DMS153 treated with DMSO at 0.1 percent for 48 hours (cell line): ENCODE data around the gene TCAP.

Experiments
- DNase-seq: peaks from one replicate; lab custom pipeline; 2025; ENCODE audit not compliant: unreplicated experiment; lab: John Stamatoyannopoulos, UW

The TCAP gene, protein sequence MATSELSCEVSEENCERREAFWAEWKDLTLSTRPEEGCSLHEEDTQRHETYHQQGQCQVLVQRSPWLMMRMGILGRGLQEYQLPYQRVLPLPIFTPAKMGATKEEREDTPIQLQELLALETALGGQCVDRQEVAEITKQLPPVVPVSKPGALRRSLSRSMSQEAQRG

DNA sequence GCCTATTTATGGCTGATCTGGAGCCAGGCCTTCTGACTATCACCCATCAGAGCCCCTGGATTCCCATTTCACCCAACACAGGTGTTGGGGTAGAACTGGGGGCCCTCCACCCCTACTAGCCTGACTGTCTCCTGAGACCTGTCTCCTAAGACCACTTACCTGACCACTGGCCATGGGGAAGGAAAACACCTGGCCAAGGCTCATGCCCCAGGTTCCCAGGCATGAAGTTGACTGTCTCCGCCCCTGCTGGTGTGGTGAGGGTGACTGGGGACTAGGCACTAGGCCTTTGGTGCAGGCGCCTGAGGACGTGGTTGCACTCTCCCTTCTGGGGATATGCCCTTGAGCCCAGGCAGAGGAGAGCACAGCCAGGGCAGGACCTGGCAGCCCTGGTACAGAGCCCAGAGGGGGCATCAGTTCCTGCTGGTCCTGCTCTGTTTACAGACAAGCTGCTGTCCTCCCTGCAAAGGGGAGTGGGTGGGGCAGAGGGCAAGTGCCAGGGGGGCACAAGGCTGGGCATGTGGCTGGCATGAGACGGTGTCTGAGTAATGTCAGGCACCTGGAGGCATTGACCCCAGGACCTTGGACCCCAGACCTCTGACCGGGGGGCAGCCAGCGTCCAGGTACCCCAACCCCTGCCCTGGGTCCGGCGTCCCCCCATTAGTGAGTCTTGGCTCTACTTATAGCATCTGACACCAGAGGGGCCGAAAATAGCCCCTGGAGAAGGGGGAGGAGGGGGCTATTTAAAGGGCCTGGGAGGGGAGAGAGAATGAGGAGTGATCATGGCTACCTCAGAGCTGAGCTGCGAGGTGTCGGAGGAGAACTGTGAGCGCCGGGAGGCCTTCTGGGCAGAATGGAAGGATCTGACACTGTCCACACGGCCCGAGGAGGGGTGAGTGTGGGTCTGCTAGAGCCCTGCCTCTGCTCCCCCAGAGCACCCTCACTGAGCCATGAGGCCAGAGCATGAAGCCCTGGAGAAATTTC is at the start of gene TCAP:
TSS of gene TCAP (plus strand) at position 769 of the 981 bp plus-strand sequence. CDS start at position 780, 11 bp downstream.
- DNase-seq = no peak

DNA sequence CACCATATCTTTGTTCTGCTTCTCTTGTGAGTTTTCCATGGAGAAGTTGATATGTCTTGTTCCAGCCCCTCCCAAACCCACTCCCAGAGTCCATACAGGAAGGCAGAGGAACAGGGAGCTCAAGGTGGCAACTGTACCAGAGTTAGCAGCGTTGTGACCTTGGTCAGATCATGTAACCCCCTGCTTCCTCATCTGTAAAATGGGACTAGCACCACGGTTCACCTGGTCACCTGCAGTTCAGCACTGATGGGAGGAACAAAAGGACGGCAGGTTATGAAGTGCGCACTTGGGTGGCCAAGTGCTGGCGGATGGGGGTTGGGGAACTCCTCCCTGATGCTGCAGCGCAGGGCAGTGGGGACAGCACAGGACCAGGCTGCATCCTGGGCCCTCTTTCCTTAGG is 49.7 kb upstream of the TCAP start:
- no peak for DNase-seq

DNA sequence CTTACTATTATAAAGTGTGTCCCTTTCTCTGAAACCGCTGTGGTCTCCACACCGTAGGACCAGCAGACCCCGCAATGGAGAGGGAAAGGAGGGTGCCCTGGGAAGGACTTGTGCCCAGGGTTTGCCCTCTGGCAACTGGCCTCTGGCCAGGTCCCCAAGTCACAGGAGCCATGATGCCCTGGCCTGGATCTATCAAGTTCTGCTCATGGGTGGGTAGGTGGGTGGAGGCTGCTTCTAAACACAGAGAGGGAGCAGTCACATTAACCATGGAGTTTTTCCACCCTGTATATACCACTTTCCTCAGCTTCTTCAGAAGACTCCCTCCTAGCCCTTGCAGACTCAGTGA is 48.1 kb upstream of the TCAP start:
- no peak for DNase-seq

DNA sequence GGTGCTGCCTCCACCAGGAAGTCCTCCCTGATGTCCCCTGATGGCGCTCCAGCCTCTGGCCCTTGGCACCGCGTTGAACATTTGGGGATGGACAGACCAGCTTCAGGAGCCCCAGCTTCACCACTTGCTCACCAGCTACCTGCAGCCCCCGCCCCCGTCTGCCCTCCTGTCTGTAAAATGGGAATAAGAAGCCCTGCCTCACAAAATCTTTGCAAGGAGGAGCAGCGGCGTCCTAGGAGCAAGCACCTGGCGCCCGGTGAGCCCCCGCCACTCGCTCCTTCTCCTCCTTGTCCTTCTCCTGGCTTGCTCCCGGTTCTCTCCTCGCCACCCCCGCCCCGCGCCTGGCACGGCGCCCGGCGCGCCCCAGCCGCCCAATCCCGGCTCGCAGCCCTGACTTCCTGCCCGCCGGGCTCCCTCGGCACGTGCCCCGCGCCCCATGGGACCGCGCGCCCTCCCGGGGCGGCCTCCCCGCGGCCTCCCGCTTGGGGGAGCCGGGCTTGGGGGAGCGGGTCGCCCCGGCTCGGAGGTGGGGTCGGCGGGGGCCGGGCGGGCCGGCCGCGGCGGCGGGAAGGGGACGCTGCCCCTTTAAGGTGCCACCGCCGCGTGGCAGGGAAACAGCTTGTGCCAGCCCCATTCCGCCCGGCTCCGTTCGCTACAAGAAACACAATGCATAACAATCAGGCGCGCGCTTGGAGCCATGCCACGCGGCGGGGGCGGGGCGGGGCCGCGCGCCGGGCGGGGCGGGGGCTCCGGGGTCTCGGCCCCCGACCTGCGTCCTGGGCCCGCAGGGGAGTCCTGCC is 47.5 kb upstream of the TCAP start:
- peak; percentile 82 for DNase-seq

DNA sequence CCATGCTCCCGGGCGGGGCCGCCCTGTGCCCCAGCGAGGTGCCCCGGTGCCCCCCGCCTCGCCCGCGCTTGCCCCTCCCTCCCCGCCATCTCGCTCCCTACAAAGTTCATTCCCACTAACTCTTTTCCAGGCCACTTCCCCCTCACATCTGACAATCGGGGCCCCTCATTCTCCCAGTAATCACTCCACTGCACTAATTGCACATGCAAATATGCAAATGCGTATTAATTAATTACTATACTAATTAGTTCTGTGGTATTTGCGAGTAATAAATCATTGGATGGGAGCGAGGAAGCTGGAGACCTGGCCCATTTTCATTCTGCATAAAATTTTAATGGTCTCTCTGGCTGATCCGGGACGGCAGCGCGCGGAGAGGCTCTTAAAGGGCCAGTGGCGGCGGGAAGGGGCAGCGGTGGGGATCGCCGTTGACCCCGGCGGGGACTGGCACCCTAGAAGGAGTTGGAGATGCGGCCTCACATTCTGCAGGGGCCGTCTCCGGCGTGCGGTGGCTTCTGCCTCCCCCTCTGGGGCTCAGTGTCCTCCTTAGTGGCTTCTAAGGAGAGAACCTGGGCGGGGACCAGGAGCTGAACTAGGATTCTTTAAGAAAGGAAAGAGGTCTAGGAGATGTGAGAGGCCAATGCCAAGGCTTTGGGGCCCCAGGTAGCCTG is 46.8 kb upstream of the TCAP start:
- DNase-seq = peak; percentile 28

DNA sequence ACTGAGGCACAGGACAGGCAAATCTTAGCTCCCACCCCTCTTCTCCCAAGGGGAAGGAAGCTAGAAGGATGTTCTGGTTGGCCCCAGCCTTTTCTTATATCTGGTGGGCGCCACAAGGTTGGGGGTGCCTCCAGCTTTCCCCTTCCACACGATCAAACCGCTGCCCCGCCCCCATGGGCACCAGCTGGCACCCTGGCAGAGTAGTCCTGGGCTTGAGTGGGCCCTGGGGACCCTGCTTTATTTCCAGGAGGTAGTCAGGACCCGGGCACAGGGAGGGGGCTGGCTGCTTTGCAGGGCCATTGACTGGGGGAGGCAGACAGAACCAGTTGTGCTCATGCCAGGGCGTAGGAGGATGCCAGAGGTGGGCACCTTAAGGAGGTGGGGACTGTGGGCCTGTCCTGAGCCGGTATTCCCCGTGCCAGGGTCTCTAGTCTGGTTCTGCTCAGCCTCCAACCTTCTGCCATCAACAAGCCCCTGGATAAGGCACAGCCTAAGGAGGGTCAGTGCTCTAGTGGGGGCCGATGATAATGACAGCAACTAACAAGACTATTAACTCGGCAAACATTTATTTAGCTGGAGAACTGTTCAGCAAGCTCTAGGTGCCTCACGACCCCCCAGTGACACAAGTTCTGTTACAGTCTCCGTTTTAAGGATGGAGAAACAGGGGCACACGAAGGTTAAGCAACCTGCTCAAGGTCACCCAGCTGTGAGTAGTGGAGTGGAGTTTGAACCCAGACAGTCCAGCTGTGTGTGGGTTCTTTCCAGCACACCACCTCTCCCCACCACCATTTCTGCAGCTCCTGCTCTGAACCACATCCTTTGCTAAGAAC is 46.0 kb upstream of the TCAP start:
- DNase-seq = no peak

DNA sequence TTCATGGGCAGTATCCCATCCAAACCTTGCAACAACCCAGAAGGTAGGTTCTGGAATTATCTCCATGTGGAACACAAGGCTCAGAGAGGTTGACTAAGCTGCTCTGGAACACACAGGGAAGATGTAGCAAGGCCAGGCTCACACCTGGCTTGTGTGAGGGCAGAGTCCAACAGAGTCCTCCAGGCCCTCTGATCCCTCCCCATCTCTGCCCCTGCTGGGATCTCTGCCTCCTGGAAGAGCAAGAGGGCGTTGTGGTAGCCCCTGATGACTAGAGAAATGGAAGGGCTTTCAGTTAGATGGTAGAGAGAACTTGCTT is 45.4 kb upstream of the TCAP start:
- DNase-seq = no peak

DNA sequence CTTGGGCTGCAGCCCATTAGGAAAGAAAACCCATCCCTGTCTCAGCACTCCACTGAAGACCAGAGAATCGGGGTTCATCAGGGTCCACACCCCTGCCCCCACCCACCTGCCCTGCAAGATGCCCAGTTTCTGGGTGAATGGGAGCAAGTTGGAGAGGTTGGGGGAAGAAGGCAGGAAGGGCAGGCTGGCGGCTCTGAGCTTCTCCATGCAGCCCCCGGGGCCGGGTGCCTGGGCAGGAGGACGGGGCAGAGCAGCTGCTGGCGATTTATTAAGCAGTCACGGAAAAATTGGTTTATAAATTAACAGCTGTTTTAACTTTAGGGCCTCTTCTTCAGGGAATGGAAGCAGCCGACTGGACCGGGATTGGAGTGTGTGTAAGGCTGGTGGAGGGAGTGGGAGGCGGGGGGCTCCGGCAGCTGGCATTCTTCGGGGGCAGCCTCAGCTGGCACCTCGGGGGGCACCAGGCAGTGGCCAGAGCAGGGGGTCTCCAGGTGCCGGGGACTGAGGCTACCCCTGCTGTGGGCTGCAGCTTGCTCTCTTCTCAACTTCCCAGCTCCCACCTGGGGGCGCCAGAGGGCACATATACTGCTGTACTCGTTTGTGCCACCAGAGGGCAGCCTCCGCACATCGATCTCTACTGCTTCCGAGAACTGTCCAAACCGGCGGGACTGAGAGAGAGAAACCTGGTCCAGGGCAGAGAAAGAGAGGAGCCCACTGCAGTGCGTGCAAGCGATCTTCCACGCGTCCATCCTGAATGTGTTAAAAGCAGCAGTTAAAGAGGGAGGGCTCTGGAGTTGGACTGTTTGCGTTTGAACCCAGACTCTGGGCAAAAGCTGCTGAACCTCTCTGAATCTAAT is 43.4 kb upstream of the TCAP start:
- peak; percentile 72 for DNase-seq

DNA sequence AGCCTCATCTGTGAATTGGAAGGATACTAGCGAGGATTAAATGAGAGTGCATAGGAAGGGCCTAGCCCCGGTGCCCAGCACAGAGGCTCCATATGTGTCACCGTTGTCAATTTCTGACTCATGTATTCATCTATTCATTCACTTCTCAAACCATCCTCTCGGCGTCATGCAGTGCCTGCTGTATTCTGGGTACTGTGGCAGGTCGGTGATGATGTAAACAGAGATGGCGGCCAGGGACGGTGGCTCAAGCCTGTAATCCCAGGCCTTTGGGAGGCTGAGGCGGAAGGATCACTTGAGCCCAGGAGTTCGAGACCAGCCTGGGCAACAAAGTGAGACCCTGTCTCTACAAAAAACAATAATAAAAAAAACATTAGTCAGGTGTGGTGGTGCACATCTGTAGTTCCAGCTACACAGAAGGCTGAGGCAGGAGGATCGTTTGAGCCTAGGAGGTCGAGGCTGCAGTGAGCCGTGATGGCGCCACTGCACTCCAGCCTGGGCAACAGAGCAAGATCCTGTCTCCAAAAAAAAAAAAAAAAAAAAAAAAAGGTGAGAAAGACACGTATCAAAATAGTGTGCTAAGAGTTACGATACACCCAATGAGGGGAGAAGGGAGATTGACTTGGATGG is 42.7 kb upstream of the TCAP start:
- no peak for DNase-seq

DNA sequence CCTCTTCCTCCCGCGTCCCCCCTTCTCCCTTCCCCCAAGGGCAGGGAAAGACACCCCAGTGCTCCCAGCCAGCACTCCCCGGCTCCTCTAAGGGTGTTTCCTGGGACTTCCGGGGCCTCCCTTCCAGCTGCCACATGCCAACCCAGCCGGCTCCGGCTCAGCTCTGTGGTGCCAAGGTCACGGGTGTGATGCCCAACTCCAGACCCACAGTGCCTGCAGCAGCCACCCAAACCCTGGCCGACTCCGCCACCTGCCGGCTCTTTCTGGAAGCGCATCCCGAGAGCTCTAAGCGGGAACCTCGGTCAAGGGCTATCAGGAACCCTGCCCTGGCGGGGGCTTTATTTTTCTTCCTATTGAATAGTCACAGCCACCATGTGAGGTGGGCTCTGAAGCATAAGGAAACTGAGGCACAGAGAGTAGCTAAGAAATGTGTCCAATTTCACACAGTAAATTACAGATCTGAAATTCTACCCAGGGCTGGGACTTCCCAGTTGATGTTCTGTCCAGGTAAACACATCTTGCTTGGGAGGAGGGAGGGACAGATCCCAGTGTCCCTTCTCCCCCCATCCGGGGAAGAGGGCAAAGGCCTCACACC is 41.7 kb upstream of the TCAP start:
- peak; percentile 50 for DNase-seq

DNA sequence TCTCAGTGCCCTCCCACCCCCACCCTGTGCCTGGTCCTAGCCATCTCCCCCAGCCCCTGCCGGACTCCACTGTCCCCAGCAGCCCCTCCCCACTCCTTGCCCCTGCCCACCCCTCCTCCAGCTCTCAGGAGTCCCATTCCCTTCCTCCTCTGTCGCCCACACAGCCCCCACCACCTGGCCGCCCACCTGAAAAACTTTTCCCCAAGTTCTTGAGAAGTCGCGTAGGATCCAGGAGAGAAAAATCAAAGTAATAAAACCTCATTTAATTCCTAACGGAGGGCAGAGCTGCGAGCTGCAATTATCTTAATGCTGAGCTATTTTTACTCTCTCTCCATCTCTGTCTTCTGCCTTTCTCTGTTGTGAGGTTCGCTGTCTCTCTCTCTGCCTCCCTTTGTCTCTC is 40.8 kb upstream of the TCAP start:
- no peak for DNase-seq

DNA sequence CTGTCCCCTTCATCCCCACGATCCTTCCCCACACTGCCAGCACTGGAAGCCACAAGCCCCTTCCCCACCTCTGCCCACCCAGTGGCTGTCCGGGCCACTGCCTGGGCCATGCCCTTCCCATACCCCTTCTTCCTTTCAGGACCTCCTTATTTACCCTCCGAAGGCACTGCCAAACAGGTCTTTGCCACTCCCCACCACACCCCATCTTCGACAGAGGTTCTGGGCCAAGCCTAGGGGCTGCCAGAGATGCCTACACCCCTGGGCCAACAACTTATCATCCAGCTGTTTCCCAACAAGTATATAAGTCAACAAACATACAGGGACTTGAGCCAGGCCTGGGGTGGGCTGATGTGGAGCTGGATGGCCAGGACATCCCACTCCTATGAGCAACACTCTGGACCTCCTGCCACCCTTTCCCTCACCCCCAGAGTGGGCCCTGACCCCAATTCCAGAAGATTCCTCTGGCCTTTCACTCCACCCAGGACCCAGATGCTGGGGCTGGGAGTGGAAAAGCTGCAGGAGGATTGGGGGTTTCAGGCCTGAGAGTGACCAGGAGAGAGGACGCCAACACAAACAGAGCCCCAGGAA is 39.9 kb upstream of the TCAP start:
- DNase-seq = no peak

DNA sequence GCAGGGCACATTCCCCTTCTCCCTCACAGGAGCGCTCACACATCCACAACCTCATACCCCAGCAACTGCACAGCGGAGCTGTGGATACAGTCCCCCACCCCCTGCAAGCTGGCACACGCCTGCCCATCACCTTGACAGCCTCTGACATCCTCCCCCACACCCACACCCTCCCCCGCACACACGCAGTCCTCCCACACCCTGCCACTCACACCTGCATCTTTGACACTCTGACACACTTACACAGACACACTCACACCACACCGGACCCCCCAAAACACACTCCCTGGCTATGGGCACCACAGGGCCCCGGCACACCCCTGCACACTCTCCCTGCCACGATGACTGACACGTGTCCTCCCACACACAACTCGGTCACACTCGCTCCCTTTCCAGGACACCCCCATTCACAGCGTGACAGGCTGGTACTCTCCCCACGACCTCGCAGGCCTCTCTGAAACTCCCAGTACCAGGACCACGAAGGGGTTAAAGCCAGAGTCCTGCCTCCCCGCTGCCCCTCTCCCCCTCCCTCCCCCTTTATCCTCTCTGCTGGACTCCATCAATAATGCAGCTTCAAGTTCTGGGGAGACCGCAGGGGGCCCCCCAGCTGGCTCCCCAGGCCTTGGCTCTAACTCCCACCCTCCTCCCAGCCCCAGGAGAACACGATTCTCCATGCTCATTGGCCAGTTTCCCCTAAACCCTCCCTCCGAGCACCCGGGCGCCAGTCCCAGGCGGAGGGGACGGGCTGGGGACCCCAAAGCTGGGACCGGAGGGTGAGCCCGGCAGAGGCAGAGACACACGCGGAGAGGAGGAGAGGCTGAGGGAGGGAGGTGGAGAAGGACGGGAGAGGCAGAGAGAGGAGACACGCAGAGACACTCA is 38.7 kb upstream of the TCAP start, which contains the start of gene PPP1R1B:
TSS of gene PPP1R1B (plus strand) at position 782 of the 876 bp plus-strand sequence. CDS start 441 bp downstream, outside the sequence.
- no peak for DNase-seq

DNA sequence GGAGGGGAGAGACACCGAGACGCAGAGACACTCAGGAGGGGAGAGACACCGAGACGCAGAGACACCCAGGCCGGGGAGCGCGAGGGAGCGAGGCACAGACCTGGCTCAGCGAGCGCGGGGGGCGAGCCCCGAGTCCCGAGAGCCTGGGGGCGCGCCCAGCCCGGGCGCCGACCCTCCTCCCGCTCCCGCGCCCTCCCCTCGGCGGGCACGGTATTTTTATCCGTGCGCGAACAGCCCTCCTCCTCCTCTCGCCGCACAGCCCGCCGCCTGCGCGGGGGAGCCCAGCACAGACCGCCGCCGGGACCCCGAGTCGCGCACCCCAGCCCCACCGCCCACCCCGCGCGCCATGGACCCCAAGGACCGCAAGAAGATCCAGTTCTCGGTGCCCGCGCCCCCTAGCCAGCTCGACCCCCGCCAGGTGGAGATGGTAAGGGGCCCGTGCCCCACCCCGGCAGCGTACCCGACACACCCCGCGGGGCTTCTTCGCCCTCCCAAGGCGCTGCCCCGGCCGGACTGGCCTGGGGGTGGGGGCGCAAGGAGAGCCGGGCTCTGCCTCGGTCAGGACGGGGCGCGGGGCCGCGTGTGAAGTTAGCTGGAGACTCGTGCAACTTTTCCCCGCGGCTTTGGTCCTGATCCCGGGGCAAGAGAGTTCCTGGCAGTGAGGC is 38.0 kb upstream of the TCAP start:
- no peak for DNase-seq

DNA sequence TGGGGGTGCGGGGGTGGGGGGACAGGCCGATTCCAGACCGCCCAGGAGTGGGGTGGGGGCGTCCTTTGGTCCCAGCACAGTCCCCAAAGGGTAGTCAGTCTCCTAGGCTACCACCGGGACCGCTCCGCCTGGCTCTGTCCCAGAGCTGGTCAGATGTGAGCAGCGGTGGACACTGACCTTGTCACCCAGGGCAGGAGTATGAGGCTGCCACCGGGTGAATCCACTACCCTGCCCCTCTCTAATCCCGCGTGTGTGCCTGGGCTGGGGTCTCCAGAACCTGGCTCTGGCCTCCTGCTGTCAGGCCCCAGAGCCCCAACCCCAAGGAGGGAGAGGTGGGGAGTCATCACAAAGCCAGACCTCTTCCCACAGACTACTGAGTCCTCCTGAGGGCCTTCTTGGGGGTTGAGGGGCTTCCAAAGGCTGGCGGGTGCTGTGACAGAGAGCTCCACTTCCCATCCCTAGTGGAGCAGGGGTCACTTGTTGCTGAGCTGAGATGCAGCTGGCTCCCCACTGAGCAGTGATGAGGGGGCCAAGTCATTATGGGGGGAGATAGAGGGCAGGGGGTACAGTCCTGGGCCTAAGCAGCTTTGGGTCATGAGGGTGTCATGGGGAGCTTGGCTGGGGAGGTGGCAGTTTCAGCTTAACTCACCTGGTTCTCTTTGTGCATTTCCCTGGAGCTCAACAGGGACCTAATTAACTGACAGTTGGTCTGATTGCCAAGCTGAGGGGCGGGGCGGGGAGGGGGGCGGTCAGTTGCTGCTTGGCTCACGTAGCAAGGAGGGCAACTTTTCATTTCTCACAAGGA is 37.2 kb upstream of the TCAP start:
- DNase-seq = no peak
